GM19438 (cell line): ENCODE measurements around the gene WDR47.

Source experiments
- ATAC-seq: cut with Tn5 transposase; IDR thresholded peaks from one replicate; pipeline ENCODE4 v1.9.1; 2021; ENCODE audit warnings: low read depth; ENCODE audit not compliant: unreplicated experiment

WDR47 gene

GRCh38 chr1:109041621-109042468 lies at the start of gene WDR47:
WDR47 (minus strand) TSS chr1:109042102; CDS start chr1:109023512, 18,590 bp downstream.
- ATAC-seq, result peak; percentile 92

DNA sequence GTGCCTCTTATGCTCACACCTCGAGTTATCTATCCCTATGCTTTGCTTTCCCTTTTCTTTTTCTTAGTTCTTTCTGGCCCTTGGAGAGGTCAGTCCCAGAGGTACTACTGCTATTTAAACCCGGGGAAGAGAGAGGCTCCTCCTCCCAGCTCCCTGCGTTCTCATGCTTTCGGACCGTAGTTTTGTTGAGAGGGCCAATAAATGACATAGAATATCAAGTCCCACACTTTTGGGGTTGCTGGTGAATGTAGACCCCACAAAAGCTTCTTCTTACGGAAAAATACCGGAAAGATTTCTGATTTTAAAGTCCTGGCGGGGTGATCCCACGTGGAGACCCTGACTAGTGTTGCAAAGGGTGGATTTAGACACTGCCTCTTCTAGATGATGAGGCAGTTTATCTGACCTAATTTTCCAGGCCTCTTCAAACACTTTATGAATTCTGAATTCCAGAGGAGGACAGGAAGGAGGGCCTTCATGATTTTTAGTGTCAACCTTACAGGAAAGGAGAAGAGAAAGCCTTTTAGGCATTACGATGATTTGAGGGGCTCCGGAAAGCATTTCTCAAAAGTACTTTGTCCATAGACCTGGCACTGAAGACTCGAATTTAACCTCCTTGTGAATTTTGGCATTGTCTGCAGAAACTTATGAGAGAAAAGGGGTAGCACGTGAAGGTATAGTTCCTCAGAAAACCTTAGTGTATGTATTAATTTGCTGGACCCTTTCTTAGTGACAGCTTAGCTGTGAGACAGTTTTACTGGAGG lies 49.4 kb upstream of the WDR47 start:
- peak; percentile 56 for ATAC-seq

GRCh38 chr1:109090196-109091077 lies 48.5 kb upstream of the WDR47 start, which contains the start of gene TMEM167B:
TMEM167B (plus strand) TSS chr1:109090764; CDS start chr1:109090873, 109 bp downstream.
- peak; percentile 94 for ATAC-seq

DNA sequence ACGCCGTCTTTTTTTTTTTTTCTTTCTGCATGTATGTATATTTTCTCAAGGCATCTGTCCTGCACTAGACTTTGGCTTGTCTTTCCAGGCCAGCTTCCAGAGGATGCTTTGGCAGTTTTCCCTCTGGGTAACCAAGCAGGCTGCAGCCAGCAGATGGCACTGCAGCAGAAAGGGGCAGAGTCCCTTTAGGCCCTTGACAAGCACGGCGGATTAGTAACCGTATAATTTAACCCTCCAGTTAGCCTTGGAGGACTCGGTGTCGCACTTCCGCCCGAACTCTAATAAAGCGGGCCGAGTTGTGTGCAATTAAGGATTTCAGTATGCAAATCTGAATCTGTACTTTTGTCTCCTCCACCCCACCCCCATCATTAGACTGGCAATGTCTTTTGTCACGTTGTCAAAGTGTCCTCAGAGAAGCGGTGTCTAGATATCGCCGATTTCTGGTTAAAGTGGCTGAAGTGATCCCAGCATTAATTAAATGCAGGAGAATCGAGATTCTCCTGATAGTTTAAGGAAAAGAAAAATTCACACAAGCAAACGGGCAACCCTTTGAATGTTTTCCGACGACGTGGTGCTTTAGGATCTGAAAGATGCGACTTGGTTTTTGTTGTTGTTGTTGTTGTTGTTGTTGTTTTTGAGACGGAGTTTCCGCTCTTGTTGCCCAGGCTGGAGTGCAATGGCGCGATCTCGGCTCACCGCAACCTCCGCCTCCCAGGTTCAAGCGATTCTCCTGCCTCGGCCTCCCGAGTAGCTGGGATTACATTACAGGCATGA lies 47.5 kb upstream of the WDR47 start:
- no peak for ATAC-seq

DNA sequence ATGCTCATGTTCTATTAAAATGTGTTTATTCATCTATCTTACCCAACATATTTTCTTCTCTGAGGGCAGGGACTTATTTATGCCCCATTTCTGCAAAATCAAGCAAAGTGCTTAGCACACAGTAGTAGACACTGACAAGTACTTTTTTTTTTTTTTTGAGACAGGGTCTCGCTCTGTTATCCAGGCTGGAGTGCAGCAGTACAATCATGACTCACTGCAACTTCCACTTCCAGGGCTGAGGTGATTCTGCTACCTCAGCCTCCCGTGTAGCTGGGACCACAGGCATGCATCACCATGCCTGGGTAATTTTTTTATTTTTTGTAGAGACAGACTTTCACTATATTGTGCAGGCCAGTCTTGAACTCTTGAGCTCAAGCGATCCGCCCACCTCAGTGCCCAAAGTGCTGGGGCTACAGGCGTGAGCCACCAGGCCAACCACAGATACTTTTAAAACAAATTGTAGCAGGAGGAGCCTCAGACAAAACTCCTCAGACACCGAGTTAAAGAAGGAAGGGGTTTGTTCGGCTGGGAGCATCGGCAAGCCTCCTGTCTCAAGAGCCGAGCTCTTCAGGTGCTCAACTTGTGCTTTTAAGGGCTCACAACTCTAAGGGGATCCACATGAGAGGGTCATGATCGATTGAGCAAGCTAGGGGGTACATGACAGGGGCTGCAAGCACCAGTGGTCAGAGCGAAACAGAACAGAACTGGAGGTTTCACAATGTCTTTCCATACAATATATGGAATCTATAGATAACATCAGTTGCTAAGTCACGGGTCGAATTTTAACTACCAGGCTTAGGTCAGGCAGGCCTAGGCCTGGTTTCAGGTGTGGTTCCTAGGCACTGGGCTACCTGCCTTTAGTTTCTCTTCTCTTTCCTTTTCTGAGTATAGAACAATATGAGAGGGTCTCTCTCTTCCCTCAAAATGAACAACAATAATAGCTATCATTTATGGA lies 42.9 kb upstream of the WDR47 start:
- ATAC-seq, result no peak

GRCh38 chr1:109083923-109084322 lies 42.0 kb upstream of the WDR47 start:
- ATAC-seq, result no peak

- ATAC-seq, result no peak
Measured at GRCh38 chr1:109083501-109083900, 41.6 kb upstream of the WDR47 start.

DNA sequence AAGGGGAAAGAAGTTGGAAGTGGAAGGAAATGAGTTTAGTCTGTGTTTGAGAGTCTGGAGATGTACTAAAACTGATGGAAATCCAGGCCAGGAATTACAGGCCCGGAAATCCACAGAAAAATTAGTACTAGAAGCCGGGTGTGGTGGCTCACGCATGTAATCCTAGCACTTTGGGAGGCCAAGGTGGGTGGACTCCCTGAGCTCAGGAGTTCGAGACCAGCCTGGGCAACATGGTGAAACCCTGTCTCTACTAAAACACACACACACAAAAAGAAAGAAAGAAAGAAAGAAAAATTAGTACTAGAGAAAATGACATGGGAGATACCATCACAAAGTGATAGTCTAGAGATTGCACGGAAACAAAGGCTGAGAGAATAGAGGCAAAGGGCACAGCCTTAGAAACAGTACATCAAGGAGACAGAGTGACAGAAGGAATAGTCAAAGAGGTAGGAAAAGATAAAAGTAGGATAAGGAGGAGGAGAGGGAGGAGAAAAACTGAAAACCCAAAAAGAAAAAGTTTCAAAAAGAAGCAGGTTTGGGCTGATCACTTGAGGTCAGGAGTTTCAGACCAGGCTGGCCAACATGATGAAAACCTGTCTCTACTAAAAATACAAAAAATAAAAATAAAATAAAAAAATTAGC lies 38.7 kb upstream of the WDR47 start:
- no peak for ATAC-seq

DNA sequence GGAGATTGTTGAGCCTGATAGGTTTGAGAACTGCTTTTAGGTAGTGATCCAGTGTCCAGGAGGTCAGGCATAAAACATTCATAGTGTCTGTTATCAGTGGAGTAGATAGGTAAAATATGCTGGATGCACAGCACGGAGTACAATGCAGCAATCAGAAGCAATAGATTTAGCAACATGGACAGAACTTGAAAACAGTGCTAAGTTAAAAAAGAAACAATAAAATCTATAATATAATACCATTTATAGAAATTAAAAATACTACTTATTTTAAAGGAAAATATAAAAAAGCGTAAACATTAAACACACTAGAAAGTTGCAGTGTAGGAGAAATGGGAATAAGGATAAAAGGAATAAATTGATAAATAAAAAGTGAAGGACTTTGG lies 37.3 kb upstream of the WDR47 start:
- no peak for ATAC-seq

- no peak for ATAC-seq
Measured at GRCh38 chr1:109078317-109078716, 36.4 kb upstream of the WDR47 start.

GRCh38 chr1:109075531-109076490 lies 33.9 kb upstream of the WDR47 start, which contains the start of gene TAF13:
TAF13 (minus strand) TSS chr1:109076003; CDS start chr1:109075947, 56 bp downstream.
- ATAC-seq, result peak; percentile 99

GRCh38 chr1:109069294-109069693 lies 27.4 kb upstream of the WDR47 start:
- ATAC-seq, result no peak

DNA sequence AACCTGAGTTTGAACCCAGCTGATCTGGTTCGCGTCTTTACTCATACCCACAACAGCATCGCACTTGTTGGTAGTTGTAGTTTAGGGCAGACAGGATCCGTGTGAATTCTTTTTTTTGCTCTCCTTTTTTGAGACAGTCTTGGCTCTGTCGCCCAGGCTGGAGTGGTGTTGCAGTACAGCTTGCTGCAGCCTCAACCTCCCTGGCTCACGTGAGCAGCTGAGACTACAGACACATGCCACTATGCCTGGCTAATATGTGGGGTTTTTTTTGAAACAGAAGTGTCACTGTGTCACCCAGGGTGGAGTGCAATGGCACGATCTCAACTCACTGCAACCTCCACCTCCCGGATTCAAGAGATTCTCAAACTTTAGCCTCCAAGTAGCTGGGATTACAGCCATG lies 26.0 kb upstream of the WDR47 start:
- no peak for ATAC-seq

DNA sequence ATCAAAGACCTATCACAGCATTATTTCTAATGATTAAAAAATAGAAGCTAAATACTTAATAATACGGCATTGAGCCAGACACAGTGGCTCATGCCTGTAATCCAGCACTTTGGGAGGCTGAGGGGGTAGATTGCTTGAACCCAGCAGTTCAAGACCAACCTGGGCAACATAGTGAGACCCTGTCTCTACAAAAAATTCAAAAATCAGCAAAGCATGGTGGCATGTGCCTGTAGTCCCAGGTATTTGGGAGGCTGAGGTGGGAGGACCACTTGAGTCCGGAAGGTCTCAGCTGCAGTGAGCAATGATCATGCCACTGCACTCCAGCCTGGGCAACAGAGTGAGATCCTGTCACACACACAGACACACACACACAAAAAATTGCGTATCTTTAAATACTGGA lies 23.2 kb upstream of the WDR47 start:
- ATAC-seq, result no peak

DNA sequence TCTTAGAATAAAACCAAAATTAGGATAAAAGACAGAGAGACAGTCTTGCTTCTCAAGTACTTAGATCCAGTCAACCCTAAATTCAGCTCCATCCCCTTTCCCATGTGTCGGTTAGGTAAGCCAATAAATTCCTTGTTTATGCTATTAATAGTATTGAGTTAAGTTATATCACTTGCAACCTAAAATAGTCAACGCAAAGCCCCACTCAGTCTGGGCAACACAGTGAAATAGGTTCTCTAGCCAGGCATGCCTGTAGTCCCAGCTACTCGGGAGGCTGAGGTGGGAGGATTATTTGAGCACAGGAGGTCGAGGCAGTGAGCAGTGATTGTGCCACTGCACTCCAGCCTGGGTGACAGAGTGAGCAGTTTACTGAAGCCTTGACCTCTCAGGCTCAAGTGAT lies 19.3 kb upstream of the WDR47 start:
- no peak for ATAC-seq

GRCh38 chr1:109060707-109061106 lies 18.8 kb upstream of the WDR47 start:
- ATAC-seq, result no peak

DNA sequence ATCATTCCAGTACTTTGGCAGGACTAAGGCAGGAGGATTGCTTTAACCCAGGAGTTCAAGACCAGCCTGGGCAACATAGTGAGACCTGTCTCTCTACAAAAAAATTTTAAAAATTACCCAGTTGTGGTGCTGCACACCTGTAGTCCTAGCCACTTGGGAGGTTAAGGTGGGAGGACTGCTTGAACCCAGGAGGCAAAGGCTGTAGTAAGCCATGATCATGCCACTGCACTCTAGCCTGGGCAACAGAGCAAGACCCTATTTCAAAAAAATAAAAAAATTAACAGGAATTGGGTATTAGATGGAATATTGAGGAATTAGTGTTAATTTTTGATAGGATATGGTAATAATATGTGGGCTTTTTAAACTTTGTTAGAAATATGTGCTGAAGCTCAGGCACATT lies 17.1 kb upstream of the WDR47 start:
- no peak for ATAC-seq
